Glutamatergic neuron (in vitro differentiated cells): ENCODE data around the gene HOXC13. TPM values are rescaled to one million over a fixed set of nuclear protein-coding genes. Genes with fewer than 3 reads are reported as not detected.

Source experiments
- DNase-seq: peaks from one replicate; pipeline ENCODE4 v3.0.0; 2022
- H3K27ac Mint-ChIP-seq: one replicate; pipeline ENCODE4 v1.8.0; 2020; ENCODE audit warnings: mild to moderate bottlenecking, mixed read lengths, inconsistent platforms; ENCODE audit not compliant: unreplicated experiment
- H3K27me3 Mint-ChIP-seq: one replicate; pipeline ENCODE4 v1.8.0; 2020; ENCODE audit warnings: mild to moderate bottlenecking, moderate library complexity, mixed read lengths, inconsistent platforms; ENCODE audit not compliant: unreplicated experiment
- H3K36me3 Mint-ChIP-seq: one replicate; pipeline ENCODE4 v1.8.0; 2020; ENCODE audit warnings: mild to moderate bottlenecking, mixed read lengths, inconsistent platforms; ENCODE audit not compliant: unreplicated experiment
- H3K4me1 Mint-ChIP-seq: one replicate; pipeline ENCODE4 v1.8.0; 2020; ENCODE audit warnings: mild to moderate bottlenecking, low read depth, mixed read lengths, inconsistent platforms; ENCODE audit not compliant: unreplicated experiment
- H3K4me3 Mint-ChIP-seq: one replicate; pipeline ENCODE4 v1.8.0; 2020; ENCODE audit warnings: mild to moderate bottlenecking, mixed read lengths, inconsistent platforms; ENCODE audit not compliant: unreplicated experiment
- H3K9me3 Mint-ChIP-seq: one replicate; pipeline ENCODE4 v1.8.0; 2020; ENCODE audit warnings: mild to moderate bottlenecking, moderate library complexity, mixed read lengths, inconsistent platforms; ENCODE audit not compliant: unreplicated experiment
- CTCF ChIP-seq: fragments of 200-600 bp; sonication (generic); IDR thresholded peaks from one replicate; pipeline ENCODE4 v1.5.0; 2021; ENCODE audit not compliant: partially characterized antibody, unreplicated experiment
- total RNA-seq: library from RNA; stranded (reverse); fragmentation: NEBNext Ultra II Directional; extraction: Animal tissue kit (Norgen Biotek cat#: 25700); gene quantifications from one replicate; pipeline ENCODE4 v1.2.1, GENCODE V29; 2021; ENCODE audit not compliant: unreplicated experiment

HOXC13 gene
- total RNA-seq, 1 donor from 2014 or later = not detected

GRCh38 chr12:53955776-53956250 is 17.2 kb downstream of the HOXC13 start:
- H3K27ac Mint-ChIP-seq = no peak overlapping the region
- no peak overlapping the region for H3K4me3 Mint-ChIP-seq
- H3K9me3 Mint-ChIP-seq = peaks cover 3% of the 10 kb centered on the region
- H3K4me1 Mint-ChIP-seq = no peaks in the 10 kb centered on the region
- H3K27me3 Mint-ChIP-seq = peaks cover 51% of the 10 kb centered on the region
- H3K36me3 Mint-ChIP-seq = peaks cover 4% of the 10 kb centered on the region
- no peak for TF ChIP-seq CTCF
- DNase-seq = no peak

GRCh38 chr12:53956251-53956887 is 17.7 kb downstream of the HOXC13 start:
- Mint-ChIP-seq H3K36me3 (peaks cover 4% of the 10 kb centered on the region), H3K27ac (no peak overlapping the region), H3K9me3 (peaks cover 3% of the 10 kb centered on the region), H3K27me3 (peaks cover 49% of the 10 kb centered on the region), H3K4me1 (no peaks in the 10 kb centered on the region), H3K4me3 (no peak overlapping the region)
- DNase-seq = no peak
- no peak for TF ChIP-seq CTCF

GRCh38 chr12:53956914-53957536 is 18.4 kb downstream of the HOXC13 start:
- no peak overlapping the region for H3K4me3 Mint-ChIP-seq
- no peak for DNase-seq
- peaks cover 4% of the 10 kb centered on the region for H3K36me3 Mint-ChIP-seq
- H3K27me3 Mint-ChIP-seq = peaks cover 53% of the 10 kb centered on the region
- peaks cover 3% of the 10 kb centered on the region for H3K9me3 Mint-ChIP-seq
- H3K4me1 Mint-ChIP-seq = no peaks in the 10 kb centered on the region
- no peak for TF ChIP-seq CTCF
- no peak overlapping the region for H3K27ac Mint-ChIP-seq

- Mint-ChIP-seq H3K36me3 (peaks cover 4% of the 10 kb centered on the region), H3K4me1 (no peaks in the 10 kb centered on the region), H3K27me3 (peaks cover 48% of the 10 kb centered on the region), H3K27ac (no peak overlapping the region), H3K4me3 (no peak overlapping the region), H3K9me3 (peaks cover 3% of the 10 kb centered on the region)
- no peak for DNase-seq
- no peak for TF ChIP-seq CTCF
Observed at GRCh38 chr12:53958128-53958527, 19.5 kb downstream of the HOXC13 start.

GRCh38 chr12:53959314-53959713 is 20.7 kb downstream of the HOXC13 start:
- H3K4me1 Mint-ChIP-seq = no peaks in the 10 kb centered on the region
- no peak for TF ChIP-seq CTCF
- no peak for DNase-seq
- H3K4me3 Mint-ChIP-seq = no peak overlapping the region
- H3K27ac Mint-ChIP-seq = no peak overlapping the region
- H3K9me3 Mint-ChIP-seq = peaks cover 3% of the 10 kb centered on the region
- H3K27me3 Mint-ChIP-seq = peaks cover 43% of the 10 kb centered on the region
- peaks cover 4% of the 10 kb centered on the region for H3K36me3 Mint-ChIP-seq
